G401 (cell line): Measurements from ENCODE around the gene ANKRD13B. TPM values are rescaled to one million over a fixed set of nuclear protein-coding genes. Genes with fewer than 3 reads are reported as not detected.

ENCODE experiments used
- DNase-seq: peaks from one replicate; pipeline ENCODE4 v3.0.0-alpha.2; 2015; ENCODE audit warnings: low spot score
- in situ Hi-C: cut with HindIII; loops from 2 replicates; pipeline ENCODE4 v1.10.0; 2016; ENCODE audit warnings: low sequenced_read_pairs, mixed read lengths
- total RNA-seq: library from RNA; depleted of rRNA; stranded (reverse); fragments of >200 nt; shearing (Covaris generic); gene quantifications from 2 replicates; pipeline ENCODE4 v1.2.3, GENCODE V29; 2014

Gene ANKRD13B
- total RNA-seq, 1 experiment from 2014 or later, result 17.5 TPM

DNA sequence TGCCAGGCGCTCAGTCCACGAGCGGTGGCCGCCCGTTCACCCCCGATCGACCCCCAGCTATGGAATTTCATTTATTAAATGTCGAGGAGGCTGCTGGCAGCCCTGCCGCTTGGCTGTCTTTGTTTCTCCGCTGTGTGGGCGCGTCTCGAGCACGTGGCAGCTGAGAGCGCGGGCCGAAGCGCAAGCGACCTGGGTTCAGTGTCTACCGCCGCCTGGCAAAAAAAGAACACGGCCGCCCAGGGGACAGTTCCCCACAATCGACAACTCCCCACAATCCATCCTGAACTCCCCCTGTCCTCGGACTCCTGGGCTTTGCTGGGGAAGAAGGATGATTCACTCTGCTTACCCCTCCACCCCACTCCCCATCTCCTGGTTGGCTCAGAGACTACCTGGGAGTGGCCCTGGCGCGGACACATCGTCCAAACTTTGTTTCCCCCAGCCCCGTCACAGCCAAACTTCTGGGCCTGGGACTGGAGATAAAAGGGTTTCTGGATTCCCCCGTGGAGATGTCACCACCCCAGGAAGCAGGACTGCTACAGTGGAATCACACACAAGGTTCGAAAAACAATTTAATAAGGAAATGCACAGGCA, 1.7 kb upstream of the ANKRD13B start:
- in situ Hi-C loops, result no loop called here
- peak; percentile 57 for DNase-seq

DNA sequence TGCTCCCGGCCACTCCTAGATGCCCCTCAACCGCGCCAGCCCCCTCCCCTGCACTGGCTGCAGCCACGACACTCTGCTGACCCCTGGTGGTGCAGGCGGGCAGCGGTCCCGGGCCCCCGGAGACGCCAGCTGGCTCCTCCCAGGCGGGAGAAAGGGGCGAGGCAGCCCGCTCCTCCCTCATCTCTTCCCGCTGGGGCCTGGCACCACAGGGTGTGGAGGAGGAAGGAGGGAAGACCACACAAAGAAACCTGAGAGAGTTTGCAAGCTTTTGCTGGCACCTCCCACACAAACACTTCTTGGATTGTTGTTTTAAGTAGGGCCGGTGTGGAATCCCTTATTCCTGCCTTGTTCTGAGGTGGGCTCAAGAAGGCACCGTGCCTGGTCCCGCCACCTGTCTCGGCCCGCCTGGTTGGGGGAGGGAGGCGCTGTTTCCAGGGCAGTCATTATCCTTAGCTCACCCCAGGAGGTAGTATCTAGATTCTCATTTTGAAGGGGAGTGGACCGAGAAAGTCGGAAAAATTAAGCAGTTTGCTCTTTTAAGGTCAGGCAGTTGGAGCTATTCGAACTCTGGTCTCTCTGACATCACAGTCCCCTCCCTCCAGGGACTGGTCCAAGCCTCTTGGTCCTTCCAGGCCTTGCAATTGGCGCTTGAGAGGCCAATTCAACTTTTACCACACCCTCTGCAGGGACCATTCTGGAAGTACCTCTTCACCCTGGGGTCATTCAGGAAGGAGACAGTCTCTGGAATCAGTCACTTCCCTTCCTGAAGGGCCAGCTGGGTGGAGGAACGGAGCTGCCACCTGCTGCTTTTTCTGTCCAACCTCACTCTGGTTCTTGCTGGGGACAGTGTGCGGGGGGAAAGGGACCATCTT, 959 bp upstream of the ANKRD13B start:
- peak; percentile 80 for DNase-seq
- in situ Hi-C loops, result no loop called here

DNA sequence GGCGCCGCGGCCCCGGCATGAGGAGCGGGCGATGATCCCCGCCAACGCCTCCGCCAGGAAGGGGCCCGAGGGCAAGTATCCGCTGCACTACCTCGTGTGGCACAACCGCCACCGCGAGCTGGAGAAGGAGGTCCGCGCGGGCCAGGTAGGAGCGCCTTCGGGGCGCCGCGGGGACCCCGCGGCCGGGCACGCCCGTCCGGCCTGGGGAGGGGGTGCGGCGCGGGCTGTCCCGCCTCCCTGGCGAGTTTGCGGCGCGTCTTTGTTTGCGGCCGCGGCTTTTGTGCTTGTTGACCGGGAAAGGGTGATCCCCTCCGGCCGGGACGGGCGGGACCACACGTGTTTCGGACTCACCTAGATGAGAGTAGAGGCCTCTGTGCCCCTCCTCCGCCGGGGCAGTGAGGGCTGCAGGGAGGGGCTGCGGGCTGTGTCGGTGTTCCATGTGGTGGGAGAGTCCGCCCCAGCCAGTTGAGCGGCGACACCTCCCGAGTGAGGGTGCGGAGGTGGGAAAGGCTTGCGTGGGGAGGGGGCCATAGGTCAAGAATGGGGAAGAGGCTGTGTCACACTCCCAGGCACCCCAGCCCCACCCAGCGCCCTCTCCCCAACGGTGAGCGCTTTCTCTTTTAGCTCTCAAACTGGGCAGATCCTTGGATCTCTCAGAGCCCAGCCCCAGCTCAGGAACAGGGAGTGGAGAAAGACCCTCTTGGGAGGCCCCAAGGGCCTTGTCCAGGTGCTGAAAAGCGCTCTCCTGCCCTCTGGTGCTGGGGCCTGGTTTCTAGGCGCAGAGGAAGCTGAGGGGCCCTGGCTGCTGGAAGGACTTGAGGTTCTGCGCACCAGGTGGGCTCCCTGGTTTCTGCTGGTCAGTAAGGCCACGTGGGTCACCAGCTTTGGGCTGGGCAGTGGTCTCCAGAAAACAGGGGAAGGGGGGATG, 923 bp downstream of the ANKRD13B start:
- no peak for DNase-seq

DNA sequence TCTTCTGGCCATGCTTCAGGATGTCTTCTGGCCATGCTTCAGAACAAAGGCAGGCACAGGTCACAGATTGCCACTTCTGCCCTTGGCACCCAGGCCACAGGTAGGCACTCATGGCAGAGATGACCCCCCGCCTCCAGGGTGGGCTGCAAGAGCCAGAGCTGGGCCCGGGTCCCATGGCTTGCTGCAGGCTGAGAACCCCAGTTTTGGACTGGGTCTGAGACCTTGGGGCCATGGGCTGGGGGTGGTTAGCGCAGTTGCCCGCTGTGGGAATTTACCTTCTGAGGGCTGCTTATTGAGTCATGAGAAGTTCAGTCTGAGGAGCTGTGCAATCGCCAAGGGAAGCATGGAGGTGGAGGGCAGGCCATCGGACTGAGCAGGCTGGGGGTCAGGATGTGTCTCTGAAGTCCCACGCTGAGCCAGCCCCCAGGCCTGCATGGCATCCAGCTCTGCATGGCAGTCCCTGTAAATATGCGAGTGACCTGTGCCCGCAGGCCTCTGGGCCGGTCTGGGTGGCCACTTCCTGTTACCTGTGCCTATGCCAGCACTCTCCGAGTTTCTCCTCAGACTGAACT, 1.7 kb downstream of the ANKRD13B start:
- no peak for DNase-seq
- in situ Hi-C loops, result no loop called here

More for the DNA sequence above, 923 bp downstream of the ANKRD13B start:
- in situ Hi-C loops, result no loop called here

DNA sequence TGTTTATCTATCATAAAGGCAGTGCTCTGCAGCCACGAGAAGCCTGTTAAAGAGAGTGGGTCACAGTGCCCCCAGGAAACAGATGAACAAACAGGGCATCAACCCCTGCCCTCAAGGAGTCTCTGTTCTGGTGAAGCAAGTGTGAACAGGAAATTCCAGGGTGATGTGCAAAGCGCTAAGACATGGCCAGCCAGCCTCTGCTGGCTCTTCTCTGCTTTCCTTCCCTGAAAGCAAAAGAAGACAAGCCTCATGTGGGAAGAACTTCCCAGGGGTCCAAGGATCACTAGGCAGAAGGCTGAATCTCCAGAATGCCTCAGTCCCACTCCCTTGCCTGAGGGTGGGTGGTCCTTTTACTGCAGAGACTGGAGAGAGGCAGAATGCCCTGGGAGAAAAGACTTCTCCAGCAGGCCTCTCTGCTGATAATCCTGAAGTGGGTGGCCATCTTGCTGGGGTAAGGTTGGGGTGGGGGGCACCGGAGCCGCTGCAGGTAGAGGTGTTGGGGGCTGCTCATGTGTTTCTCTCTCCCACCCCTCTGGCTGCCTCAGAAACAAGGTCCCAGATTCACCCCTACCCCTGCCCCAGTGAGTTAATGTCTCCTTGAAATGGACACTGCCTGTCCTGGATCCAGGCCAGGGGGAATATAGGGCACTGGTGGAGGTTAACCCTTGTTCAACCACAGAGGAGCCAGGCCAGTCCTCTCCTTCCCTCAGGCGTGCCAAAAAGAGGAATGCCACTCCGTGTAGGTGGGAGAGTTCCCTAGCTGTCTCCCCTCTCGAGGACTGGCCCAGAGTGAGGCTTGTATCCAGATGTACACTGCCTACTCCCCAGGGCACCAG, 2.4 kb downstream of the ANKRD13B start:
- no peak for DNase-seq
- in situ Hi-C loops, result no loop called here

- no peak for DNase-seq
- in situ Hi-C loops, result no loop called here
These were observed 3.2 kb downstream of the ANKRD13B start for GRCh38 chr17:29595943-29596774.

- no peak for DNase-seq
- in situ Hi-C loops, result no loop called here
These were observed 3.9 kb downstream of the ANKRD13B start for GRCh38 chr17:29596811-29597210.

- DNase-seq, result no peak
- in situ Hi-C loops, result no loop called here
These were observed 4.6 kb downstream of the ANKRD13B start for GRCh38 chr17:29597361-29598172.

DNA sequence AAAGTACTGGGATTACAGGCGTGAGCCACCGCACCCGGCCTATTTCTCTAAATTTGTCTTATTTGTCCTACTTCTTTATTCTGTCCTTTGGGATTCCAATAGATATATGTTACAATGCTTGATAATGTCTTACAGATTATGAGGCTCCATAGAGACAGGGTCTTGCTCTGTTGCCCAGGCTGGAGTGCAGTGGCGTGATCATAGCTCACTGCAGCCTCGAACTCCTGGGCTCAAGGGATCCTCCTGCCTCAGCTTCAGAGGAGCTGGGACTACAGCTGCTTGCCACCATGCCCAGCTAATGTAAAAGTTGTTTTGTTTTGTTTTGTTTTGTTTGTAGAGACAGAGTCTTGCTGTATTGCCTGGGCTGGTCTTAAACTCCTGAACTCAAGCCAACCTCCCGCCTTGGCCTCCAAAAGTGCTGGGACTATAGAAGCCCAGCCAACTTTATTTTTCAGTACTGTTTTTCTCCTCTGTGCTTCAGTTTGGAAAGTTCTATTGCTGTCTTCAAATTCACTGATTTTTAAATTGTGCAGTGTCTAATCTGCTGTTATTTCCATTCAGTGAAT, 10.3 kb downstream of the ANKRD13B start:
- in situ Hi-C loops, result no loop called here
- no peak for DNase-seq

DNA sequence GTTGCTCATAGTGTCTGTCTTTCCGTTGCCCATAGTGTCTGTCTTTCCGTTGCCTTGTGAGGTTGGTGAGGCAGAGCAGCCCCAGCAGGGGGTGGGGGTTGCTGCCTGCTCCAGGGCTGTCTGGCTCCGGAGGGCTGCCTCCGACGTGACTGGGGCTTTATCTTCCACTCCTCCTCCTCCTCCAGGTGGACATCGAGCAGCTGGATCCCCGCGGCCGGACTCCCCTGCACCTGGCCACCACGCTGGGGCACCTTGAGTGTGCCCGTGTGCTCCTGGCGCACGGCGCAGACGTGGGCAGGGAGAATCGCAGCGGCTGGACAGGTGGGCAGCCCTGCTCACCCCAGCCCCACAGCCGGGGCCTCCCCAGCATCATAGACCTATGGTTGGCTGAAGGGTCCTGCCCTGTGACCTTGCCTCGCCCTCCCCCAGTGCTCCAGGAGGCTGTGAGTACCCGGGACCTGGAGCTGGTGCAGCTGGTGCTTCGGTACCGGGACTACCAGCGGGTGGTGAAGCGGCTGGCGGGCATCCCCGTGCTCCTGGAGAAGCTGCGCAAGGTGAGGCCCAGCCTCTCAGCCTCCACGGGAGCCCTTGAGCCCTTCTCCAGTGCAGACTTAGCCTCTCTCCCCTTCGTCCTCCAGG, 14.7 kb downstream of the ANKRD13B start:
- no peak for DNase-seq
- in situ Hi-C loops, result no loop called here

- in situ Hi-C loops, result no loop called here
- DNase-seq, result no peak
These were observed 16.1 kb downstream of the ANKRD13B start for GRCh38 chr17:29608986-29609385.

- no peak for DNase-seq
- in situ Hi-C loops, result no loop called here
These were observed 17.5 kb downstream of the ANKRD13B start for GRCh38 chr17:29610395-29610794.

- in situ Hi-C loops, result no loop called here
- DNase-seq, result no peak
These were observed 18.6 kb downstream of the ANKRD13B start for GRCh38 chr17:29611351-29612093.

DNA sequence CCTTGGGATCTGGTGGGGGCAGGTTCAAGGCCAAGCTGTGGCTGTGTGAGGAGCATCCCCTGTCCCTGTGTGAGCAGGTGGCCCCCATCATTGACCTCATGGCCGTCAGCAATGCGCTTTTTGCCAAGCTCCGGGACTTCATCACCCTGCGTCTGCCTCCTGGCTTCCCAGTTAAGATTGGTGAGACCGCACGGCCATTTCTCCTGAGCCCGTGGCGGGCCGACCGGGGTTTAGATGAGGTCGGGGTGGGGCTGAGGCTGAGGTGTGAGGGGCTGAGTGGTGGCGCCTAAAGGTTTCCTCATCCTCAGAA, 19.1 kb downstream of the ANKRD13B start:
- in situ Hi-C loops, result no loop called here
- no peak for DNase-seq

GRCh38 chr17:29612404-29613280, 19.7 kb downstream of the ANKRD13B start:
- DNase-seq, result no peak
- in situ Hi-C loops, result no loop called here
